Uterus (tissue), 2 donors: ENCODE data around the gene MEF2B.

Experiments used
- CTCF ChIP-seq, 4 experiments: fragments of 200-600 bp in 2 of 4; fragments of 450-650 bp in 2 of 4; sonication (generic) in 2 of 4; IDR thresholded peaks; one replicate each; pipeline ENCODE4 v1.5.1; 2016 to 2019; ENCODE audit warnings: antibody characterized with exemption in 4 of 4, mild to moderate bottlenecking in 2 of 4, moderate library complexity in 1 of 4
- POLR2A ChIP-seq, 2 donors: fragments of 450-650 bp; IDR thresholded peaks; one replicate each; pipeline ENCODE4 v1.6.1; 2016; ENCODE audit warnings: antibody characterized with exemption in 2 of 2, mild to moderate bottlenecking in 1 of 2, moderate library complexity in 1 of 2

GRCh38 chr19:19214892-19215291, 44.8 kb upstream of the MEF2B start:
- TF ChIP-seq CTCF (IDR thresholded peaks at IDR 0.05) (no peak), POLR2A (IDR thresholded peaks at IDR 0.05) (no peak)
